AG04450 (cell line): ENCODE data around the gene DENND5B. TPM values are rescaled to one million over a fixed set of nuclear protein-coding genes. Genes with fewer than 3 reads are reported as not detected.

ENCODE experiments used
- CTCF ChIA-PET: fragments of 300-600, 350-600 bp; formaldehyde crosslinking; extraction: SDS; loops from one replicate; lab custom pipeline; 2022; ENCODE audit warnings: antibody characterized with exemption, inconsistent platforms; lab: Charles Lee
- POLR2A ChIA-PET: fragments of 350-600 bp; formaldehyde crosslinking; extraction: SDS; loops from one replicate; lab custom pipeline; 2021; ENCODE audit warnings: antibody characterized with exemption, inconsistent platforms; lab: Yijun Ruan, JAX
- DNase-seq: peaks from one replicate; pipeline ENCODE4 v3.0.0-alpha.2; 2011; ENCODE audit warnings: low read depth, low spot score
- H3K27ac ChIP-seq: one replicate; pipeline ENCODE4 v1.5.1; 2012; ENCODE audit warnings: low read depth, low read length, control low read depth
- H3K27me3 ChIP-seq: one replicate; pipeline ENCODE4 v1.6.0; 2012; ENCODE audit warnings: low read length; ENCODE audit not compliant: control insufficient read depth, insufficient read depth
- H3K4me3 ChIP-seq: 2 replicates; pipeline ENCODE4 v1.5.1; 2011; ENCODE audit warnings: mild to moderate bottlenecking, low read depth, low read length, control low read depth
- H3K9me3 ChIP-seq: 2 replicates; pipeline ENCODE4 v1.5.1; 2012; ENCODE audit warnings: low read length; ENCODE audit not compliant: control insufficient read depth, insufficient read depth
- polyA minus RNA-seq: library from RNA; depleted of rRNA, polyadenylated mRNA; stranded (reverse); fragments of >200 nt; gene quantifications from 2 replicates; pipeline ENCODE4 v1.2.3, GENCODE V29; 2011; rRNA and poly(A)+ RNA removed
- polyA plus RNA-seq: library from polyadenylated mRNA; depleted of rRNA; stranded (reverse); fragments of >200 nt; gene quantifications from 2 replicates; pipeline ENCODE4 v1.2.3, GENCODE V29; 2011; rRNA removed
- TF ChIP-seq, protein P1 (sequence below): IDR thresholded peaks from 2 replicates; pipeline ENCODE4 v1.5.1; 2011; ENCODE audit warnings: low read depth, low read length, control low read depth, inconsistent platforms

The DENND5B gene
- polyA plus RNA-seq = 14.7 and 17.3 TPM in 2 replicates
- 17.7 and 33.8 TPM in 2 replicates for polyA minus RNA-seq

DNA sequence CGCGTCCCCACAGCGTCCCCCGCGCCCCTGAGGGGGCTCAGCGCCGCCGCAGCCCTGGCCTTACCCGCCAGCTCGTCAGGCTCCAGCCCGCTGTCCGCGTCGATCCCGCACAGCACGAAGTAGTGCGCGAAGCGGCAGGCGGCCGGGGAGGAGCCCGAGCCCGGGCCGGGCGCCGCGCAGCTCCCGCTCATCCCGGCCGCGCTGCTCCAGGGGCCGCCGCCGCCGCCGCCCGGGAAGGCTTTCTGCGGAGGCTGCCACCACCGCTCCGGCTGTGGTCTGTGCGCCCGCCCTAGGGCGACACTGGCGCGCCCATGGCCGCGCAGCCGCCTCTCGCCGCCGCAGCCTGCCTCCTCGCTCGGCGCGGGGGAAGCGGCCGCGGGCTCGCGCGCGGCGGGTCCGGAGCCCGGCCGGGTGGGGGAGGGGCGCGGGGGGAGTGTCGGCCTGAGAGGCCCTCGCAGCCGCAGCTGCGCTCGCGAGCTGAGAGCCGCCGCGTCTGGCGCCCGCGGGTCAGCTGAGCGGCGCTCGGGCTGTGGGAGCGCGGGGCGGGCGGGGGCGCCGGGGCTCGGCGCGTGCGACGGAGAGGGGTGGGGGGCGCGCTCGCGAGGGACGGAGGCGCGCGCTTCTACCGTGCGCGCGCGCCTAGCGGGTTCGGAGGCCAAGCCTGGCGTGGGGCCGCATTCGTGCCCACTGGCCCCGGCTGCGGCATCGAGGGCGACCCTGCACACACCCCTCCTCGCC, at the start of gene DENND5B:
DENND5B (minus strand) TSS at position 495 of the 738 bp plus-strand sequence; CDS start at position 191, 304 bp downstream.
- Histone ChIP-seq H3K9me3 (no peaks in the 10 kb centered on the region), H3K27ac (peak within 1 kb of the TSS; percentile 93), H3K27me3 (no peaks in the 10 kb centered on the region), H3K4me3 (peak within 1 kb of the TSS; percentile 86)
- POLR2A ChIA-PET = interaction anchor here (0.6 to 1.9 kb wide), 9 partner anchors 9 to 268 kb away, joined by 3 to 10 read pairs (median 3); no protein-coding TSS in a partner anchor
- TF ChIP-seq, protein P1, sequence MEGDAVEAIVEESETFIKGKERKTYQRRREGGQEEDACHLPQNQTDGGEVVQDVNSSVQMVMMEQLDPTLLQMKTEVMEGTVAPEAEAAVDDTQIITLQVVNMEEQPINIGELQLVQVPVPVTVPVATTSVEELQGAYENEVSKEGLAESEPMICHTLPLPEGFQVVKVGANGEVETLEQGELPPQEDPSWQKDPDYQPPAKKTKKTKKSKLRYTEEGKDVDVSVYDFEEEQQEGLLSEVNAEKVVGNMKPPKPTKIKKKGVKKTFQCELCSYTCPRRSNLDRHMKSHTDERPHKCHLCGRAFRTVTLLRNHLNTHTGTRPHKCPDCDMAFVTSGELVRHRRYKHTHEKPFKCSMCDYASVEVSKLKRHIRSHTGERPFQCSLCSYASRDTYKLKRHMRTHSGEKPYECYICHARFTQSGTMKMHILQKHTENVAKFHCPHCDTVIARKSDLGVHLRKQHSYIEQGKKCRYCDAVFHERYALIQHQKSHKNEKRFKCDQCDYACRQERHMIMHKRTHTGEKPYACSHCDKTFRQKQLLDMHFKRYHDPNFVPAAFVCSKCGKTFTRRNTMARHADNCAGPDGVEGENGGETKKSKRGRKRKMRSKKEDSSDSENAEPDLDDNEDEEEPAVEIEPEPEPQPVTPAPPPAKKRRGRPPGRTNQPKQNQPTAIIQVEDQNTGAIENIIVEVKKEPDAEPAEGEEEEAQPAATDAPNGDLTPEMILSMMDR = no peak
- CTCF ChIA-PET = interaction anchor here (0.6 to 0.8 kb wide), 3 partner anchors 71 to 191 kb away, joined by 3 to 4 read pairs (median 3); no protein-coding TSS in a partner anchor
- no peak for DNase-seq

DNA sequence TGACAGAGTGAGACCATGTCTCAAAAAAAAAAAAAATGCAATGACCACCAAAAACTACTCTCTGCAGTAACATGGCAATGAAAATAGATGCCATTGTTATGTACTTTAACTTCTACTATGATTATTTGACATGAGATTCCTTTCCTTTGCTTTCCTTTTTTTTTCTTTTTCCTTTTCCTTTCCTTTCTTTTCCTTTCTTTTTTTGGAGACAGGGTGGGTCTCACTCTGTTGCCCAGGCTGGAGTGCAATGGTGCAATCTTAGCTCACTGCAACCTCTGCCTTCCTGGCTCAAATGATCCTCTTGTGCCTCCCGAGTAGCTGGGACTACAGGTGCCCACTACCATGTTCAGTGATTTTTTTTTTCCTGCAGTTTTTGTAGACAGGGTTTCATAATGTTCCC, 43.7 kb upstream of the DENND5B start:
- POLR2A ChIA-PET = no interaction called here
- H3K9me3 ChIP-seq = no peaks in the 10 kb centered on the region

DNA sequence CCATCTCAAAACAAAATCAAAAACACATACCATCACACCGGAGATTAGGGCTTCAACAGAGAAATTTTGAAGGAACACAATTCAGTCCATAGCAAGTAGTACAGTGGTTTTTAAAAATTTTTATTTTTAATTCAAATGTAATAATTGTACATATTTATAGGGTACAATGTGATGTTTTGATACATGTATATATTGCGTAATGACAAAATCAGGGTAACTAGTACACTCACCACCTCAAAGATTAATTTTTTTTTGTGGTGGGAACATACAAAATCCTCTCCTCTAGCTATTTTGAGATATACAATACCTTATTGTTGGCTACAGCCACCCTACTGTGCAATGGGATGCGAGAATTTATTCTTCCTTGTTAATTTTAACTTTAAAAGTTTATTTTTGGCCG, 42.5 kb upstream of the DENND5B start:
- TF ChIP-seq, protein P1 = no peak
- no peaks in the 10 kb centered on the region for H3K27me3 ChIP-seq
- ChIA-PET CTCF (interaction anchor here (0.7 to 3.4 kb wide), 2 partner anchors 230 to 395 kb away, joined by 3 to 76 read pairs; no protein-coding TSS in a partner anchor), POLR2A (no interaction called here)
- DNase-seq = no peak
- H3K4me3 ChIP-seq = no peak overlapping the region
- no peaks in the 10 kb centered on the region for H3K9me3 ChIP-seq
- H3K27ac ChIP-seq = no peak overlapping the region

More for the DNA sequence above, 43.7 kb upstream of the DENND5B start:
- no peak overlapping the region for H3K4me3 ChIP-seq
- no peak overlapping the region for H3K27ac ChIP-seq
- DNase-seq = no peak
- TF ChIP-seq, protein P1 = no peak
- CTCF ChIA-PET = interaction anchor here (0.7 to 3.4 kb wide), 3 partner anchors 11 to 290 kb away, joined by 3 to 76 read pairs (median 4); no protein-coding TSS in a partner anchor
- H3K27me3 ChIP-seq = peaks cover 1% of the 10 kb centered on the region

DNA sequence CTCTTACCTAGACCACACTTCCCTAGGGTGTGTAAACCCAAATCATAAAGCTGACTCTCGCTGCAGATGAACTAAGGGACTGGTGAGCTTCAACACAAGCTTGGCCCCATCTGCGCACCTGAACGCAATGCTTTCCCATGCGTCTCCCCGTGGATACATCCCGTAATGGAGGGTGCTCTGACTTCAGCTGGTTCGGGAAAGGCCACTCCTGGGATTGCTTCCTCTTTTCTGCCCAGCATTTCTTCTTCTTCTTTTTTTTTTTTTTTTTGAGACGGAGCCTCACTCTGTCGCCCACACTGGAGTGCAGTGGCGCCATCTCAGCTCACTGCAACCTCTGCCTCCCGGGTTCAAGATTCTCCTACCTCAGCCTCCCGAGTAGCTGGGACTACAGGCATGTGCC, 40.9 kb upstream of the DENND5B start:
- POLR2A ChIA-PET = no interaction called here
- Histone ChIP-seq H3K27ac (no peak overlapping the region), H3K4me3 (no peak overlapping the region), H3K9me3 (no peaks in the 10 kb centered on the region), H3K27me3 (no peaks in the 10 kb centered on the region)
- TF ChIP-seq, protein P1 = no peak
- CTCF ChIA-PET = interaction anchor here (0.6 to 2.0 kb wide), 3 partner anchors 227 to 913 kb away, joined by 3 to 12 read pairs (median 3); no protein-coding TSS in a partner anchor
- DNase-seq = no peak
